Stomach (tissue), 9 donors: ENCODE results near the gene BEND4. TPM values are rescaled to one million over a fixed set of nuclear protein-coding genes. Genes with fewer than 3 reads are reported as not detected.

Experiments
- DNase-seq, 2 donors: peaks; one replicate each; pipeline versions ENCODE4 v3.0.0 to v3.0.0-alpha.2; 2013 to 2019
- H3K27ac ChIP-seq, 5 donors: fragments of 200-600 bp in 4 of 5; sonication (generic) in 4 of 5; one replicate each; pipeline ENCODE4 v1.5.1; 2013 to 2019; ENCODE audit warnings: mild to moderate bottlenecking in 1 of 5, moderate library complexity in 1 of 5
- H3K27me3 ChIP-seq, 3 donors: fragments of 200-600 bp; sonication (generic); one replicate each; pipeline ENCODE4 v1.5.1; 2017 to 2019; ENCODE audit warnings: mixed run types in 1 of 3
- H3K36me3 ChIP-seq, 4 donors: fragments of 200-600 bp; sonication (generic); 1 replicate in 3 of 4; 2 replicates in 1 of 4; pipeline ENCODE4 v1.5.1; 2016 to 2019
- H3K4me1 ChIP-seq, 4 donors: fragments of 200-600 bp; sonication (generic); one replicate each; pipeline ENCODE4 v1.5.1; 2016 to 2019
- H3K4me3 ChIP-seq, 4 donors: fragments of 200-600 bp; sonication (generic) in 3 of 4; one replicate each; pipeline ENCODE4 v1.5.1; 2016 to 2019; ENCODE audit warnings: mild to moderate bottlenecking in 1 of 4
- H3K9me3 ChIP-seq, 4 donors: fragments of 200-600 bp; sonication (generic); one replicate each; pipeline ENCODE4 v1.5.1; 2016 to 2019
- CTCF ChIP-seq, 7 experiments: fragments of 450-650 bp in 4 of 7; fragments of 200-600 bp in 3 of 7; sonication (generic) in 3 of 7; IDR thresholded peaks; one replicate each; pipeline ENCODE4 v1.5.1; 2016 to 2019; ENCODE audit warnings: antibody characterized with exemption in 7 of 7, control low read depth in 2 of 7, mild to moderate bottlenecking in 1 of 7
- EP300 ChIP-seq: sonication (generic); formaldehyde crosslinking; IDR thresholded peaks from one replicate; pipeline ENCODE4 v1.6.1; 2017; ENCODE audit warnings: antibody characterized with exemption
- POLR2A ChIP-seq, 4 donors: fragments of 450-650 bp; IDR thresholded peaks; one replicate each; pipeline ENCODE4 v1.6.1; 2016; ENCODE audit warnings: antibody characterized with exemption in 4 of 4, control low read depth in 2 of 4, mild to moderate bottlenecking in 1 of 4, moderate library complexity in 1 of 4
- POLR2AphosphoS5 ChIP-seq, 3 donors: sonication (generic); formaldehyde crosslinking; IDR thresholded peaks; one replicate each; pipeline ENCODE4 v1.6.1; 2016; ENCODE audit warnings: antibody characterized with exemption in 3 of 3
- WGBS, 5 donors: extraction: QIAGEN DNeasy Blood & Tissue Kit in 3 of 5; methylation state at CpG; one replicate each; pipeline versions ENCODE4 v1.1.5 to v1.1.7; 2013 to 2018; 5-methylcytosine and 5-hydroxymethylcytosine counted together
- intact Hi-C: fragments of 100-400 bp; cut with DNase I; formaldehyde crosslinking; loops from one replicate; pipeline ENCODE4 v1.15.1; 2023; ENCODE audit warnings: low total_unique reads
- polyA plus RNA-seq, 3 donors: library from polyadenylated mRNA; stranded (reverse); fragments of 200-250 nt; gene quantifications; one replicate each; pipeline ENCODE4 v1.2.3, GENCODE V29; 2013
- total RNA-seq, 5 donors: library from RNA; depleted of rRNA; stranded (reverse); fragments of >200 nt; gene quantifications; one replicate each; pipeline versions ENCODE4 v1.1.0 to v1.2.3, GENCODE V29; 2014 to 2016
- donor health status: healthy with polysubstance abuse.
- donor health status: Bipolar disorder and iron deficiency.
- donor health status: healthy.

The BEND4 gene
- total and polyA plus RNA-seq, 8 donors: 0.05 to 0.73 (median 0.31) TPM; not detected in 3

- DNase-seq: no peak
- peaks cover 0 to 23% (median 0%) of the 10 kb centered on the region in 3 donors for H3K27me3 ChIP-seq
- no peaks in the 10 kb centered on the region for H3K4me1 ChIP-seq
- no peak overlapping the region for H3K27ac ChIP-seq
- H3K4me3 ChIP-seq: no peak overlapping the region
- no peaks in the 10 kb centered on the region for H3K36me3 ChIP-seq
- 53 to 76% (median 72%) methylated on average over 4 of the region's 4 CpGs for WGBS, 5 donors
- no peaks in the 10 kb centered on the region for H3K9me3 ChIP-seq
- TF ChIP-seq CTCF (IDR thresholded peaks at IDR 0.05) (no peak), EP300 (no peak), POLR2A (IDR thresholded peaks at IDR 0.05) (no peak), POLR2AphosphoS5 (IDR thresholded peaks at IDR 0.05) (no peak)
- intact Hi-C loops: no loop called here
Measured at GRCh38 chr4:42142591-42142990, 9.9 kb downstream of the BEND4 start.

- no peaks in the 10 kb centered on the region for H3K36me3 ChIP-seq
- TF ChIP-seq POLR2AphosphoS5 (IDR thresholded peaks at IDR 0.05): no peak
- TF ChIP-seq POLR2A (IDR thresholded peaks at IDR 0.05): no peak
- no peak for TF ChIP-seq EP300
- no peak for TF ChIP-seq CTCF (IDR thresholded peaks at IDR 0.05)
- no peak for DNase-seq
- intact Hi-C loops: no loop called here
- no peaks in the 10 kb centered on the region for H3K4me1 ChIP-seq
- no peak overlapping the region for H3K27ac ChIP-seq
- 64 to 78% (median 69%) methylated on average over 3 of the region's 3 CpGs for WGBS, 5 donors
- H3K4me3 ChIP-seq: no peak overlapping the region
- H3K9me3 ChIP-seq: no peaks in the 10 kb centered on the region
- H3K27me3 ChIP-seq: peaks cover 0 to 9% (median 0%) of the 10 kb centered on the region in 3 donors
Measured at GRCh38 chr4:42136371-42136770, 16.1 kb downstream of the BEND4 start.

GRCh38 chr4:42133006-42133405 lies 19.4 kb downstream of the BEND4 start:
- Histone ChIP-seq H3K27ac (no peak overlapping the region), H3K4me1 (no peaks in the 10 kb centered on the region), H3K9me3 (no peaks in the 10 kb centered on the region), H3K27me3 (no peaks in the 10 kb centered on the region), H3K4me3 (no peak overlapping the region), H3K36me3 (no peaks in the 10 kb centered on the region)
- intact Hi-C loops: no loop called here
- no peak for DNase-seq
- TF ChIP-seq CTCF (IDR thresholded peaks at IDR 0.05) (no peak), POLR2A (IDR thresholded peaks at IDR 0.05) (no peak), EP300 (no peak), POLR2AphosphoS5 (IDR thresholded peaks at IDR 0.05) (no peak)
- 43 to 64% (median 56%) methylated on average over 1 of the region's 1 CpG for WGBS, 5 donors

GRCh38 chr4:42132099-42132498 lies 20.4 kb downstream of the BEND4 start:
- Histone ChIP-seq H3K4me3 (no peak overlapping the region), H3K9me3 (no peaks in the 10 kb centered on the region), H3K36me3 (no peaks in the 10 kb centered on the region), H3K27me3 (no peaks in the 10 kb centered on the region), H3K27ac (no peak overlapping the region), H3K4me1 (no peaks in the 10 kb centered on the region)
- intact Hi-C loops: no loop called here
- no peak for TF ChIP-seq POLR2AphosphoS5 (IDR thresholded peaks at IDR 0.05)
- no peak for TF ChIP-seq POLR2A (IDR thresholded peaks at IDR 0.05)
- no peak for TF ChIP-seq EP300
- no peak for TF ChIP-seq CTCF (IDR thresholded peaks at IDR 0.05)
- DNase-seq: no peak
- WGBS, 5 donors: 85 to 92% (median 88%) methylated on average over 7 of the region's 7 CpGs
